CD4-positive, alpha-beta T cell treated with Interferon gamma for 1 hour (primary cell): ENCODE measurements around the gene TIGIT.

Experiments used
- DNase-seq: peaks from one replicate; pipeline ENCODE4 v3.0.0-alpha.2; 2020

The TIGIT gene

GRCh38 chr3:114356066-114356465 lies 62.2 kb downstream of the TIGIT start:
- DNase-seq: no peak

- no peak for DNase-seq
These were observed 62.7 kb downstream of the TIGIT start for GRCh38 chr3:114356525-114356924.
